ENCODE measurements around the gene COL24A1. TPM values are rescaled to one million over a fixed set of nuclear protein-coding genes. Genes with fewer than 3 reads are reported as not detected.

COL24A1 gene
- total and polyA plus RNA-seq, 8 donors, result 0.02 to 0.34 (median 0.06) TPM; not detected in 3

- FAIRE-seq (no peak), DNase-seq (peak in 1 of 6 donors; percentile 10), ATAC-seq (peak in 2 of 4 donors; percentile 2 to 17)
- H3K4me1 ChIP-seq, result peaks cover 6 to 14% (median 11%) of the 10 kb centered on the region in 3 donors
- H3K4me3 ChIP-seq, result peak overlapping the region; percentile 56 to 69 (median 64)
- peaks cover 0 to 6% (median 0%) of the 10 kb centered on the region in 3 donors for H3K36me3 ChIP-seq
- no peaks in the 10 kb centered on the region for H3K27me3 ChIP-seq
- intact Hi-C loops (cut with DNase I), result no loop called here
- no peaks in the 10 kb centered on the region for H3K9me3 ChIP-seq
- H3K27ac ChIP-seq, result peak overlapping the region; percentile 64 to 88 (median 82)
- 75 to 93% methylated on average over 6 of the region's 6 CpGs for WGBS, 2 donors
- TF ChIP-seq CTCF (IDR thresholded peaks at IDR 0.05), result no peak
These were observed 447.7 kb downstream of the COL24A1 start for GRCh38 chr1:85708829-85709227.

- H3K4me1 ChIP-seq, result peaks cover 6 to 14% (median 11%) of the 10 kb centered on the region in 3 donors
- H3K27ac ChIP-seq, result peak within 1 kb of the TSS; percentile 64 to 88 (median 82)
- intact Hi-C loops (cut with DNase I), result no loop called here
- peak in 2 of 4 donors; percentile 11 to 38 for TF ChIP-seq CTCF (IDR thresholded peaks at IDR 0.05)
- no peaks in the 10 kb centered on the region for H3K9me3 ChIP-seq
- DNase-seq (peak; percentile 87 to 95 (median 92)), ATAC-seq (peak; percentile 98 to 100 (median 99)), FAIRE-seq (no peak)
- peak within 1 kb of the TSS; percentile 56 to 69 (median 64) for H3K4me3 ChIP-seq
- 1% methylated on average over 35 of the region's 35 CpGs for WGBS, 2 donors
- peaks cover 0 to 6% (median 0%) of the 10 kb centered on the region in 3 donors for H3K36me3 ChIP-seq
- H3K27me3 ChIP-seq, result no peaks in the 10 kb centered on the region
These were observed 448.4 kb downstream of the COL24A1 start, which contains the start of gene ZNHIT6 for GRCh38 chr1:85707990-85708828. ZNHIT6 (minus strand) TSS chr1:85708433; CDS start chr1:85708284, 149 bp downstream.

GRCh38 chr1:85707267-85707989, 449.1 kb downstream of the COL24A1 start:
- H3K4me1 ChIP-seq, result peaks cover 6 to 14% (median 11%) of the 10 kb centered on the region in 3 donors
- DNase-seq (no peak), ATAC-seq (no peak), FAIRE-seq (no peak)
- peak overlapping the region; percentile 56 to 69 (median 64) for H3K4me3 ChIP-seq
- TF ChIP-seq CTCF (IDR thresholded peaks at IDR 0.05), result no peak
- no peaks in the 10 kb centered on the region for H3K9me3 ChIP-seq
- H3K27ac ChIP-seq, result peak overlapping the region in 2 of 4 donors; percentile 76 to 88
- intact Hi-C loops (cut with DNase I), result no loop called here
- H3K36me3 ChIP-seq, result peaks cover 0 to 6% (median 0%) of the 10 kb centered on the region in 3 donors
- H3K27me3 ChIP-seq, result no peaks in the 10 kb centered on the region
- 12% methylated on average over 13 of the region's 13 CpGs for WGBS, 2 donors

- peaks cover 6 to 14% (median 11%) of the 10 kb centered on the region in 3 donors for H3K4me1 ChIP-seq
- WGBS, 2 donors, result 92 to 95% methylated on average over 3 of the region's 3 CpGs
- no peak overlapping the region for H3K27ac ChIP-seq
- FAIRE-seq, result no peak
- no peaks in the 10 kb centered on the region for H3K27me3 ChIP-seq
- no peak for TF ChIP-seq CTCF (IDR thresholded peaks at IDR 0.05)
- H3K4me3 ChIP-seq, result no peak overlapping the region
- peaks cover 0 to 6% (median 0%) of the 10 kb centered on the region in 3 donors for H3K36me3 ChIP-seq
- no peak for ATAC-seq
- H3K9me3 ChIP-seq, result no peaks in the 10 kb centered on the region
- intact Hi-C loops (cut with DNase I), result no loop called here
- no peak for DNase-seq
These were observed 450.6 kb downstream of the COL24A1 start for GRCh38 chr1:85705940-85706339.

Measured in pancreas (tissue), 10 donors.